MM.1S (cell line): ENCODE data around the gene NKAPL.

Source experiments
- DNase-seq: peaks from one replicate; pipeline ENCODE4 v3.0.0-alpha.2; 2015
- H2AFZ ChIP-seq: fragments of 300-600 bp; sonication (generic); 2 replicates; pipeline ENCODE4 v1.6.0; 2016; ENCODE audit warnings: antibody characterized with exemption, low read length
- H3F3A ChIP-seq: fragments of 300-600 bp; sonication (generic); 2 replicates; pipeline ENCODE4 v1.6.1; 2016; ENCODE audit warnings: mild to moderate bottlenecking, antibody characterized with exemption, low read length, moderate library complexity, mixed read lengths; ENCODE audit not compliant: insufficient read depth
- H3K27ac ChIP-seq: fragments of 300-600 bp; sonication (generic); 2 replicates; pipeline ENCODE4 v1.5.1; 2016; ENCODE audit warnings: mild to moderate bottlenecking, low read length
- H3K27me3 ChIP-seq: fragments of 300-600 bp; sonication (generic); replicated peaks from 2 replicates; pipeline ENCODE4 v1.6.0; 2016; ENCODE audit warnings: low read length; ENCODE audit not compliant: insufficient read depth
- H3K36me3 ChIP-seq: fragments of 300-600 bp; sonication (generic); replicated peaks from 2 replicates; pipeline ENCODE4 v1.6.1; 2016; ENCODE audit warnings: mild to moderate bottlenecking, low read length, mixed read lengths; ENCODE audit not compliant: insufficient read depth
- H3K4me1 ChIP-seq: fragments of 300-600 bp; sonication (generic); 2 replicates; pipeline ENCODE4 v1.6.1; 2016; ENCODE audit warnings: low read length, mixed read lengths
- H3K4me2 ChIP-seq: fragments of 300-600 bp; sonication (generic); 2 replicates; pipeline ENCODE4 v1.6.0; 2016; ENCODE audit warnings: low read depth, low read length
- H3K4me3 ChIP-seq: fragments of 300-600 bp; sonication (generic); 2 replicates; pipeline ENCODE4 v1.5.1; 2016; ENCODE audit warnings: low read length, mixed read lengths
- H3K79me2 ChIP-seq: fragments of 300-600 bp; sonication (generic); 2 replicates; pipeline ENCODE4 v1.6.1; 2016; ENCODE audit warnings: mixed run types, low read length, mixed read lengths
- H3K9ac ChIP-seq: fragments of 300-600 bp; sonication (generic); 2 replicates; pipeline ENCODE4 v1.6.1; 2016; ENCODE audit warnings: low read length, mixed read lengths
- H3K9me2 ChIP-seq: fragments of 300-600 bp; sonication (generic); replicated peaks from 2 replicates; pipeline ENCODE4 v1.6.1; 2016; ENCODE audit warnings: mild to moderate bottlenecking, low read length, mixed read lengths; ENCODE audit not compliant: insufficient read depth
- H3K9me3 ChIP-seq: fragments of 300-600 bp; sonication (generic); replicated peaks from 2 replicates; pipeline ENCODE4 v1.6.1; 2016; ENCODE audit warnings: mild to moderate bottlenecking, low read length, mixed read lengths; ENCODE audit not compliant: insufficient read depth
- H4K20me1 ChIP-seq: fragments of 300-600 bp; sonication (generic); 2 replicates; pipeline ENCODE4 v1.6.1; 2016; ENCODE audit warnings: mild to moderate bottlenecking, low read length, moderate library complexity, mixed read lengths; ENCODE audit not compliant: insufficient read depth
- CTCF ChIP-seq: fragments of 300-600 bp; sonication (generic); IDR thresholded peaks from 2 replicates; pipeline ENCODE4 v1.5.1; 2016; ENCODE audit warnings: antibody characterized with exemption, low read length, mixed read lengths
- EZH2 ChIP-seq: fragments of 300-600 bp; sonication (generic); optimal IDR thresholded peaks from 2 replicates; pipeline ENCODE3; 2017; ENCODE audit warnings: low read depth, mild to moderate bottlenecking, antibody characterized with exemption, low read length, mixed read lengths
- EZH2phosphoT487 ChIP-seq: fragments of 300-600 bp; sonication (generic); IDR thresholded peaks from 2 replicates; pipeline ENCODE4 v1.6.1; 2018; ENCODE audit warnings: antibody characterized with exemption, low read length

NKAPL gene

GRCh38 chr6:28267695-28268059, 8.6 kb downstream of the NKAPL start:
- Histone ChIP-seq H3K9ac (peak overlapping the region; percentile 61; the same call in 1 of the 2 replicates), H3K9me3 (no peaks in the 10 kb centered on the region), H3K79me2 (no peaks in the 10 kb centered on the region), H3F3A (no peaks in the 10 kb centered on the region), H3K4me1 (0 out of 2 replicates have a peak, but pooled peaks cover 5% of the 10 kb centered on the region), H3K27me3 (no peaks in the 10 kb centered on the region), H4K20me1 (no peaks in the 10 kb centered on the region), H3K27ac (no peak overlapping the region), H2AFZ (peak overlapping the region; percentile 91), H3K36me3 (0 out of 2 replicates have a peak, but pooled peaks cover 4% of the 10 kb centered on the region), H3K4me2 (peak overlapping the region; percentile 80), H3K9me2 (no peaks in the 10 kb centered on the region), H3K4me3 (peak overlapping the region; percentile 74)
- TF ChIP-seq EZH2 (no peak), CTCF (no peak), EZH2phosphoT487 (no peak)
- no peak for DNase-seq

- Histone ChIP-seq H3K79me2 (no peaks in the 10 kb centered on the region), H3K4me1 (0 out of 2 replicates have a peak, but pooled peaks cover 5% of the 10 kb centered on the region), H3K9me2 (no peaks in the 10 kb centered on the region), H3K27me3 (no peaks in the 10 kb centered on the region), H4K20me1 (no peaks in the 10 kb centered on the region), H3K9ac (no peak overlapping the region), H3K36me3 (0 out of 2 replicates have a peak, but pooled peaks cover 4% of the 10 kb centered on the region), H3K9me3 (no peaks in the 10 kb centered on the region), H3K4me2 (no peak overlapping the region), H2AFZ (no peak overlapping the region), H3K27ac (no peak overlapping the region), H3F3A (no peaks in the 10 kb centered on the region), H3K4me3 (no peak overlapping the region)
- TF ChIP-seq CTCF, result no peak
- no peak for DNase-seq
Measured at GRCh38 chr6:28269492-28269891, 10.4 kb downstream of the NKAPL start.

GRCh38 chr6:28274888-28275287, 15.8 kb downstream of the NKAPL start:
- H3K27ac ChIP-seq, result no peak overlapping the region
- DNase-seq, result no peak
- H3K9me2 ChIP-seq, result no peaks in the 10 kb centered on the region
- H3K36me3 ChIP-seq, result 0 out of 2 replicates have a peak, but pooled peaks cover 4% of the 10 kb centered on the region
- no peaks in the 10 kb centered on the region for H3K9me3 ChIP-seq
- H3K9ac ChIP-seq, result no peak overlapping the region
- no peaks in the 10 kb centered on the region for H3K79me2 ChIP-seq
- no peaks in the 10 kb centered on the region for H3K4me1 ChIP-seq
- H4K20me1 ChIP-seq, result no peaks in the 10 kb centered on the region
- H3K27me3 ChIP-seq, result no peaks in the 10 kb centered on the region
- H3K4me3 ChIP-seq, result no peak overlapping the region
- H2AFZ ChIP-seq, result no peak overlapping the region
- no peak overlapping the region for H3K4me2 ChIP-seq
- TF ChIP-seq EZH2phosphoT487 (no peak), EZH2 (no peak), CTCF (no peak)
- no peaks in the 10 kb centered on the region for H3F3A ChIP-seq
